Measurements from ENCODE around the gene CCDC158. TPM values are rescaled to one million over a fixed set of nuclear protein-coding genes. Genes with fewer than 3 reads are reported as not detected.

CCDC158 gene
- total and polyA plus RNA-seq, 2 of the 4 experiments (the other 2 are of a cell fraction), result not detected

GRCh38 chr4:76296286-76296820 is 124.6 kb downstream of the CCDC158 start:
- DNase-seq (no peak), ATAC-seq (ENCODE audit: low read depth) (no peak)
- peaks cover 7% of the 10 kb centered on the region for H3K27me3 ChIP-seq (ENCODE audit: control insufficient read depth, insufficient read depth, low read length)
- TF ChIP-seq CEBPB (IDR thresholded peaks at IDR 0.05; ENCODE audit: low read depth, low read length), result no peak
- TF ChIP-seq ELK1 (IDR thresholded peaks at IDR 0.05; ENCODE audit: borderline replicate concordance, low read depth, low read length), result no peak
- no peak for TF ChIP-seq RCOR1 (IDR thresholded peaks at IDR 0.05; ENCODE audit: insufficient replicate concordance, low read length)
- TF ChIP-seq MAZ (IDR thresholded peaks at IDR 0.05; ENCODE audit: borderline replicate concordance, low read depth, low read length), result no peak
- TF ChIP-seq SMC3 (IDR thresholded peaks at IDR 0.05; ENCODE audit: low read depth, low read length), result no peak
- no peak for TF ChIP-seq POLR2A (IDR thresholded peaks at IDR 0.05; ENCODE audit: low read depth, low read length)
- TF ChIP-seq USF2 (IDR thresholded peaks at IDR 0.05; ENCODE audit: low read depth, low read length), result no peak
- no peak for TF ChIP-seq NFE2L2 (IDR thresholded peaks at IDR 0.05; ENCODE audit: low read depth, low read length)
- no peak for TF ChIP-seq FOS (IDR thresholded peaks at IDR 0.05; ENCODE audit: low read depth, low read length)
- TF ChIP-seq RFX5 (IDR thresholded peaks at IDR 0.05; ENCODE audit: low read depth, low read length), result no peak
- no peak for TF ChIP-seq RAD21 (IDR thresholded peaks at IDR 0.05; ENCODE audit: low read length)
- TF ChIP-seq BHLHE40 (IDR thresholded peaks at IDR 0.05; ENCODE audit: low read depth, low read length), result no peak
- TF ChIP-seq CTCF (conservative IDR thresholded peaks at IDR 0.05; ENCODE audit: low read depth, low read length), result no peak
- no peak for TF ChIP-seq CHD1 (IDR thresholded peaks at IDR 0.05; ENCODE audit: low read depth, low read length)
- TF ChIP-seq MXI1 (IDR thresholded peaks at IDR 0.05; ENCODE audit: borderline replicate concordance, low read depth, low read length), result no peak
- TF ChIP-seq MAFK (IDR thresholded peaks at IDR 0.05; ENCODE audit: low read depth, low read length), result no peak
- no peak overlapping the region for H3K14ac ChIP-seq (replicated peaks; ENCODE audit: low read depth, low read length)
- H3K4me1 ChIP-seq (ENCODE audit: control insufficient read depth, insufficient read depth, low read length), result no peaks in the 10 kb centered on the region
- H2AK9ac ChIP-seq (replicated peaks; ENCODE audit: low read depth, low read length, poor library complexity), result no peak overlapping the region
- H2AK5ac ChIP-seq (ENCODE audit: low read depth, low read length), result no peak overlapping the region
- H3K27ac ChIP-seq (ENCODE audit: insufficient read depth, low read length), result no peak overlapping the region
- BruUV-seq (replicated peaks), result no TSS peak
- H2AFZ ChIP-seq (replicated peaks; ENCODE audit: low read length, poor library complexity), result no peak overlapping the region
- intact Hi-C loops (cut with micrococcal nuclease), result no loop called here
- ChIA-PET POLR2A (ENCODE audit: unreplicated experiment) (no interaction called here), CTCF (no interaction called here)
- no peak overlapping the region for H3K18ac ChIP-seq (ENCODE audit: low read depth, low read length)
- H2BK5ac ChIP-seq (ENCODE audit: low read depth, low read length, poor library complexity, severe bottlenecking), result no peak overlapping the region
- 73% methylated on average over 2 of the region's 3 CpGs; no CpG with 5 or more reads in 1 of the 2 experiments for WGBS, 2 experiments (ENCODE audit: extremely low coverage in 2 of 2, insufficient read length in 1 of 2)
- no peak overlapping the region for H2BK15ac ChIP-seq (ENCODE audit: low read depth, low read length)
- H4K91ac ChIP-seq (ENCODE audit: insufficient read depth, low read depth, low read length), result no peak overlapping the region
- H3K56ac ChIP-seq (ENCODE audit: extremely low read depth, insufficient read depth, low read length), result no peak overlapping the region
- peaks cover 9% of the 10 kb centered on the region for H3K9me3 ChIP-seq (ENCODE audit: control insufficient read depth, insufficient read depth, low read length)
- H4K20me1 ChIP-seq (ENCODE audit: insufficient read depth, low read length), result no peaks in the 10 kb centered on the region
- H3K4ac ChIP-seq (ENCODE audit: low read depth, low read length), result no peak overlapping the region
- no peak overlapping the region for H4K5ac ChIP-seq (ENCODE audit: low read depth, low read length)
- no peak overlapping the region for H4K8ac ChIP-seq (ENCODE audit: low read depth in 2 of 2, low read length in 2 of 2)
- H3K9ac ChIP-seq (ENCODE audit: low read depth, low read length), result no peak overlapping the region
- H3K4me2 ChIP-seq (ENCODE audit: low read depth, low read length), result no peak overlapping the region
- H3K9me1 ChIP-seq (ENCODE audit: insufficient read depth, low read length), result no peaks in the 10 kb centered on the region; the same call in 1 of the 2 replicates
- H3K36me3 ChIP-seq (ENCODE audit: control insufficient read depth, insufficient read depth, low read length), result no peaks in the 10 kb centered on the region
- H2BK20ac ChIP-seq (ENCODE audit: low read depth, low read length), result no peak overlapping the region
- dilution Hi-C loops (cut with HindIII; ENCODE audit: low sequenced_read_pairs, unreplicated experiment), result no loop called here
- no peaks in the 10 kb centered on the region for H3K79me1 ChIP-seq (ENCODE audit: low read depth in 1 of 2, low read length in 2 of 2)
- in situ Hi-C loops (cut with MboI; ENCODE audit: low sequenced_read_pairs), result no loop called here
- no peak overlapping the region for H2BK120ac ChIP-seq (ENCODE audit: low read depth, low read length)
- no peak overlapping the region for H3K4me3 ChIP-seq (ENCODE audit: insufficient read depth, low read depth, low read length)
- H3K23ac ChIP-seq (ENCODE audit: low read depth, low read length), result no peak overlapping the region
